Caki2 (cell line): ENCODE results near the gene OVOL2. TPM values are rescaled to one million over a fixed set of nuclear protein-coding genes. Genes with fewer than 3 reads are reported as not detected.
"Not testable (repeated sequence)": the region's sequence is repeated elsewhere in the genome, so short reads cannot be mapped to it uniquely, and the experiment has no call there.

Experiments used
- DNase-seq: peaks from one replicate; pipeline ENCODE4 v3.0.0-alpha.2; 2015; ENCODE audit warnings: low read depth
- in situ Hi-C: cut with HindIII; loops from 2 replicates; pipeline ENCODE4 v1.10.0; 2016; ENCODE audit warnings: low sequenced_read_pairs, low pct_unique_long_range_greater_than_20kb, mixed read lengths
- total RNA-seq: library from RNA; depleted of rRNA; stranded (reverse); fragments of >200 nt; shearing (Covaris generic); gene quantifications from 2 replicates; pipeline ENCODE4 v1.2.3, GENCODE V29; 2014; ENCODE audit warnings: low replicate concordance; rRNA removed

OVOL2 gene
- total RNA-seq: 0.17 and 1.8 TPM in 2 replicates

- DNase-seq: no peak
- in situ Hi-C loops: no loop called here
These were observed at the start of gene OVOL2 for GRCh38 chr20:18057101-18057993. Gene OVOL2, minus strand, starts transcription at chr20:18057916. Its CDS starts 282 bp downstream, at chr20:18057634.

GRCh38 chr20:18103497-18103896, 45.8 kb upstream of the OVOL2 start:
- in situ Hi-C loops: no loop called here
- DNase-seq: no peak

- in situ Hi-C loops: no loop called here
- DNase-seq: no peak
These were observed 43.6 kb upstream of the OVOL2 start for GRCh38 chr20:18101125-18101810.

GRCh38 chr20:18100569-18100968, 42.9 kb upstream of the OVOL2 start:
- in situ Hi-C loops, DNase-seq: not testable (repeated sequence)

DNA sequence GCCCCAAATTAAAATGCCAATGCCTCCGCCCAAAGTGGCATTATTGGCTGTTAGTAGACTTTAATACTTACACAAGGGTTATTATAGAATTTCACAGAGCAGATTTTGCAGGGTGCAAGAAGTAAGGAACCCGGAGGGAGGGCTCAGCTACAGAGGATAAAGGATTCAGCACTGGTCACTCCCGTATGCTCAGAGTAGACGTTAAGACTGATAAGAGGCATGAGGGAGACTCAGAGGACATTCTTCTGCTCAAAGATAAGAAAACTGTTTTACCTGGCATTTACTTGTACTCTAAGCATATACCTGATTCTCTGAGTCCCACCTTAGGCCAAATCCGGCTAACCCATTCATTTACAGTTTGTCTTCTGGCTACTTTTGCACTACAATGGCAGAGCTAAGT, 36.5 kb upstream of the OVOL2 start:
- in situ Hi-C loops: no loop called here
- DNase-seq: no peak

DNA sequence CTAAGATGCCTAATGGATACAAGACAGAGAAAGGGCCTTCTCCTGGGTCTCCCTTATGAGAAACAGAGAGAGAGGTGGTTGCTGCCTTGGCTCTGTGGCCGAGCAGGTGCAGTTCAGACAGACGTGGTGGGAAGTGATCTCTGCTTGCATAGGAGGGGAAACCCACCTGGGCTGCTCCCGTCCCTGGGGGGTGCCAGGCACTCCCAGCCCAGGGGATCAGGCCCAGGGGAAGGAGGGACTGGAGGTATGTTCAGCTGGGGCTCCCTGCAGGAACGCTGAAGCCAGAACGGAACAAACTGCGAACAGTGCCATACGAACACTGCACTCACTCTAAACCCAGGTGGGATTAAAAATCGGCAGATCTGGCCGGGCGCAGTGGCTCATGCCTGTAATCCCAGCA, 35.7 kb upstream of the OVOL2 start:
- in situ Hi-C loops: no loop called here
- no peak for DNase-seq

GRCh38 chr20:18092890-18093289, 35.2 kb upstream of the OVOL2 start:
- DNase-seq: no peak
- in situ Hi-C loops: no loop called here

- no peak for DNase-seq
- in situ Hi-C loops: no loop called here
These were observed 33.9 kb upstream of the OVOL2 start for GRCh38 chr20:18091623-18092022.

- in situ Hi-C loops: no loop called here
- no peak for DNase-seq
These were observed 32.8 kb upstream of the OVOL2 start for GRCh38 chr20:18090477-18090876.

DNA sequence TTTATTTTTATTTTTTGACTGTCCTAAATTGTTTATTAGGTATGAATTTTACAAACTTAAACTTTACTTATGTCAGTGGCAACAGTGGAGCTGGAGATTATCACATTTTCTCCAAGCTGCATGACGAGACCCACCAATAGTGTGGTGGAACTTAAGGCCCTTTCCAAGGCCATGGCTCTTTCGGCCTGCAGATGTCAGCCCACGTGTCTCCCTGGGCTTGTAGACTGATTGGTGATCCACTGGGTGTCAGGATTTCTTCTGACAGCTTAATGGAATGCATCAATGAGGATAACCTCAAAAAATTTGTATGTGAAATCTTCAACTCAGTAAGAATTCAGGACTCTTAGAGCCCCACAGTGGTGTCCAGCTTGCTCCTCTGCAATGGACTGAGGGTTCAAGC, 32.3 kb upstream of the OVOL2 start:
- no peak for DNase-seq
- in situ Hi-C loops: no loop called here

DNA sequence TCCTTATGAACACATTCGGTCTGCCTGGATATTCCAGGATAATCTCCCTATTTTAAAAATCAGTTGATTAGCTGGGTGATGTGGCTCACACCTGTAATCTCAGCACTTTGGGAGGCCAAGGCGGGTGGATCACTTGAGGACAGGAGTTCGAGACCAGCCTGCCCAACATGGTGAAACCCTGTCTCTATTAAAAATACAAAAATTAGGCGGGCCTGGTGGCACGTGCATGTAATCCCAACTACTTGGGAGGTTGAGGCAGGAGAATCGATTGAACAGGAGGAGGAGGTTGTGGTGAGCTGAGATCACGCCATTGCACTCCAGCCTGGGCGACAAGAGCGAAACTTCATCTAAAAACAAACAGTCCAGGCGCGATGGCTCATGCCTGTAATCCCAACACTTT, 31.1 kb upstream of the OVOL2 start:
- DNase-seq, in situ Hi-C loops: not testable (repeated sequence)

- DNase-seq, in situ Hi-C loops: not testable (repeated sequence)
These were observed 30.6 kb upstream of the OVOL2 start for GRCh38 chr20:18088298-18088697.

DNA sequence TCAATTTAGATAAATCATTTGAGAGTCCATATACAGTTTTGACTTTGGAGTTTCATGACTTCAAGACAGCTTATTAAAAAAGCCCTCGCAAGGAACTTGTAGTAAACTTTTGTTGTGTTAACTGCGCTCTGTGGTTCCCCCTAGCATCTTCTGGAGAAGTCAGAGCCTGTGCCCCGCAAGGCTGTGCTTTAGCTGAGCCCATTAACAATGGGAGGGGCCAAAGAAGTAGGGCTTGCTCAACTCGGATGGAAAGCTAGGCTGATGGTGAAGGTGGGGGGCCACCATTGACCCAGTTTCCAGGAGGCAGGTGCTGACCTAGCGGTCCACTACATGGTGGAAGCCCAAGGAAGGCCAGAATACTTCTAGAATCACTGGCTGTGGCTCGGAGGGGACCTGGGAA, 29.3 kb upstream of the OVOL2 start:
- no peak for DNase-seq
- in situ Hi-C loops: no loop called here

DNA sequence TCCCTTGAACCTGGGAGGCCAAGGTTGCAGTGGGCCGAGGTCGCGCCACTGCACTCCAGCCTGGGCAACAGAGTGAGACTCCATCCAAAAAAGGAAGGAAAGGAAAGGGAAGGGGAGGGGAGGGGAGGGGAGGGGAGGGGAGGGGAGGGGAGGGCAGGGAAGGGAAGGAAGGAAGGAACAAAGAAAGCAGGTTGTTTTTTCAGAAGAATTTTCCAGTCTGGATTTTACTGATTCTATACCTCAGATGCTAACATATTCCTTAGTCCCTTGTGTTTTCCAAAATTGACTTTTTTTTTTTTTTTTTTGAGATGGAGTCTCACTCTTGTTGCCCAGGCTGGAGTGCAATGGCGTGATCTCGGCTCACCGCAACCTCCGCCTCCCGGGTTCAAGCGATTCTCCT, 23.1 kb upstream of the OVOL2 start:
- DNase-seq, in situ Hi-C loops: not testable (repeated sequence)

- in situ Hi-C loops: no loop called here
- DNase-seq: no peak
These were observed 22.1 kb upstream of the OVOL2 start for GRCh38 chr20:18079756-18080353.

DNA sequence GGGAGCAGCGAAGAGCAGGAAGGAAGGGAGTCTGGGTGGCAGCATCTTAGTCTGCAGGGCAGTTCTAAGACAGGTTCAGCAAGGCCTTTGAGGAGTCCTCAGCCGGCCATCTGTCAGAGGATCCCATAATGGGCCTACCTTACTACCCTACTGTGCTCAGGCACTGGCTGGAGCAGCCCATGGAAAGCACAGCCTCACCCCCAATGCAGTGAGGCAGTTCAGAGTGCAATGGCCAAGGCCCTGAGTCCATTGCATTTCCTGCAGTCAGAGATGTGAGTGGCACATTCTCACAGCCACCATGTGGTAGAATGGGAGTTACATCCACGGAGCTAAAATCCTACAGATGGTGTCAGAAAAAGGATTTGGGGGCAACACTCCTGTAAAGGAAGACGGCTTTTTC, 19.4 kb upstream of the OVOL2 start:
- no peak for DNase-seq
- in situ Hi-C loops: no loop called here

DNA sequence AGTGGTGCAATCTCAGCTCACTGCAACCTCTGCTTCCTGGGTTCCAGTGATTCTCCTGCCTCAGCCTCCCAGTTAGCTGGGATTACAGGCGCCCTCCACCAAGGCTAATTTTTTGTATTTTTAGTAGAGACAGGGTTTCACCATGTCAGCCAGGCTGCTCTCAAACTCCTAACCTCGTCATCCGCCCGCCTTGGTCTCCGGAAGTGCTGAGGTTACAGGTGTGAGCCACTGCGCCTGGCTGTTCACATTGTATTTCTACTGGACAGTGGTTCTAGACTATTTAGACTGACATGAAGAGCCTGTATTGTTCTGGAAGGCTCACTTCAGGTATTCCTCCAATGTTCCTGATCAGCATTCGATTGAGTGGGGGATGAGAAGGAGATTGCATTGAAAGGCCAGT, 14.8 kb upstream of the OVOL2 start:
- in situ Hi-C loops: no loop called here
- no peak for DNase-seq

- in situ Hi-C loops: no loop called here
- no peak for DNase-seq
These were observed 9.0 kb upstream of the OVOL2 start for GRCh38 chr20:18066421-18067333.
